RCC 7860 (cell line): ENCODE data around the gene GSTM5.
"Not testable (repeated sequence)": the region's sequence is repeated elsewhere in the genome, so short reads cannot be mapped to it uniquely, and the experiment has no call there.

Experiments
- DNase-seq: peaks from one replicate; pipeline ENCODE4 v3.0.0-alpha.2; 2015; ENCODE audit warnings: low spot score
- FAIRE-seq: peaks from 2 replicates; lab custom pipeline; 2012; peaks lifted over from hg19 to GRCh38; lab: Jason Lieb, UNC

GSTM5 gene

DNA sequence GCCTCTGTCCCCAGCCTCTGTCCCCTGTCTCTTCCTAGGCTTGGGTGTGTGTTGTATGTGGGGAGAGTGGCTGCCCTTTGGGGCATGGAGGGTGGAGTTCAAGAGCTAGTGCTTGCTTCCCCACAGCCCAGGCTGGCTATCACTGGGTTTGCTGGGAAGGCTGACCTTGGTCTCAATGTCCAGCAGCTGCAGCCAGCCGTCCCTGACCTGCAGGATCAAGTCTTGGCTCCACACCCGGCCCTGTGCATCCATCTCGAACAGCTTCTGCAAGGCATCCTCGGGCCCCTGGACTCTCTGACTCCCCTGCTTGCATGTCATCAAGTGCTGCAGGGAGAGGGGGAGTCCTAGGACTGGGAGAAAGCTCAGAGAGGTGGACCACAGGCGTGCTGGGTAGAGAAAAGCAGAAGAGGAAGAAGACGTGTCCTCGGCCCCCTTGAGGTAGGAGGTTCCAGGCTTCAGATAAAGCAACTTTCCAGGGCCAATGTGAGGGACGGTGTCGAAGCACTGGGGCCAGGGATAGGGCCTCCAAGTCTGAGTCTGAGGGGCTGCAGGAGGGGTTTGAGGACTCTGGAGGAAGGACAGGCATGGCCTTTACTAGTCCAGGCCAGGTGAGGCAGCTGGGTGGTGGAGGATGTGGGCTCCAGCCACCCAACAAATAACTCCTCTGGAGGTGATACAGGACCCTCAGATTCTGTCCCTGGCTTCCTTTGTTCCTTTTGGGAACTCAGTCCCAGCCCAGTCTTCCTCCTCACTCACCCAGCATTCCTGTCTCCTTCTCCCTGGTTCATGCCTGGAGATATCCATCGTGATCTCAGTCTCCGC is 47.7 kb downstream of the GSTM5 start:
- no peak for FAIRE-seq
- no peak for DNase-seq

- no peak for DNase-seq
- no peak for FAIRE-seq
Measured at GRCh38 chr1:109760581-109761226, 48.7 kb downstream of the GSTM5 start.

GRCh38 chr1:109761227-109762038 is 49.4 kb downstream of the GSTM5 start:
- FAIRE-seq, result no peak
- no peak for DNase-seq

- no peak for FAIRE-seq
- no peak for DNase-seq
Measured at GRCh38 chr1:109762039-109762585, 50.1 kb downstream of the GSTM5 start.

GRCh38 chr1:109762821-109763645 is 51.0 kb downstream of the GSTM5 start:
- no peak for DNase-seq
- no peak for FAIRE-seq

DNA sequence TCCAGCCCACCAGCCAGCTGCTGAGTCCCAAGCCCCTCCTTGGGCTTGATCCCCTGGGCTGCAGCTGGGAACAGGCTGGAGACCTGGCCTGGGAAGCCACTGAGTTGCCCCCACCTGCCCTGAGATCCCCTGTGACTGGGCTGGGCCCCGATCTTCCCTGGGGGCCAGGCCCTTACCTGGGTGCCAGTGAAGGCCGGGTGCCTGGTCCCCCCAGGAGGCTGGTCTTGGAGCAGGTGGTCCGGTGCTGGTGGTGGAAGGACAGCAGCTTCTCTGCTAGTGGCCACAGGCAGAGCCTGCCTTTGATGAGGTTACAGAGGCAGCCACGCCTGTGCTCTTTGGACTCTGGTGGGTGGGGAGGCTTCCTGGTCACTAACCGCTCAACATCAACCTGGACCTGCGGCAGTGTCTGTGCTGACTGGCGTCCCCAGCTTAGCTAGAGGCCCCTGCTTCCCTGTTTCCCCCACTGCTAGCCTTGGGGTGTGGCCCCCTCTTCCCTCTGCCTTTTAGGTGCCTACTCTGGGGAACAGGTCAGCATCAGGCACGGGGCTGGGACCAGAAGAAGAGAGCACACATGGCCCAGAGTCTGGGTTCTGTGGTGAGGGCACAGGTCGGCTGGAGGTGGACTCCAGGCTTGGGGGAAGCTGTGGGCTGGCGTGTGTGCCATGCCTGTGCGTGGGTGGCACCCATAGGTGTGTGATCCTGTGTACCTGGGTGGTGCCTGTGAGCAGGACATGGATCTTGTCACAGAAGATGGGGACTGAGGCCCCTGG is 51.8 kb downstream of the GSTM5 start, which contains the start of gene EPS8L3:
Gene EPS8L3, minus strand, starts transcription at position 278 of the 770 bp plus-strand sequence. CDS start 2,174 bp downstream, outside the sequence.
- FAIRE-seq, result no peak
- no peak for DNase-seq

GRCh38 chr1:109764561-109765482 is 52.8 kb downstream of the GSTM5 start:
- no peak for FAIRE-seq

DNA sequence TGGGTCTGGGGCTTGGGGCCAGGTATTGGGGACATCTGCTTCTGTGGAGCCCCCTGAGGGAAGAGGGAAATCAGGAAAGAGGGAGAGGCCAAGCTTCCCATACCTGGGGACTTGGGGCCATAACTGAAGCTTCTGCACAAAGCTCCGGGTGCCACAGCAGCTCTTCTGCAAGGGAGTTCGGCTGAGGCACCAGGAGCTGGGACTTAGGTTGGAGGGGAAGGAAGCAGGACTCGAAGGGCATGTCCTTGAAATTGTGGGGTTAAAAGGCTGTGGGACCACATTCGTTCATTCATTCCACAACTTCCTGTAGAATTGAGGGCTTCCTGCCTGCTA is 53.4 kb downstream of the GSTM5 start:
- DNase-seq (no peak), FAIRE-seq (no peak)

More at GRCh38 chr1:109764561-109765482, 52.8 kb downstream of the GSTM5 start:
- no peak for DNase-seq

- DNase-seq, result no peak
- no peak for FAIRE-seq
Measured at GRCh38 chr1:109765896-109766615, 54.0 kb downstream of the GSTM5 start.

DNA sequence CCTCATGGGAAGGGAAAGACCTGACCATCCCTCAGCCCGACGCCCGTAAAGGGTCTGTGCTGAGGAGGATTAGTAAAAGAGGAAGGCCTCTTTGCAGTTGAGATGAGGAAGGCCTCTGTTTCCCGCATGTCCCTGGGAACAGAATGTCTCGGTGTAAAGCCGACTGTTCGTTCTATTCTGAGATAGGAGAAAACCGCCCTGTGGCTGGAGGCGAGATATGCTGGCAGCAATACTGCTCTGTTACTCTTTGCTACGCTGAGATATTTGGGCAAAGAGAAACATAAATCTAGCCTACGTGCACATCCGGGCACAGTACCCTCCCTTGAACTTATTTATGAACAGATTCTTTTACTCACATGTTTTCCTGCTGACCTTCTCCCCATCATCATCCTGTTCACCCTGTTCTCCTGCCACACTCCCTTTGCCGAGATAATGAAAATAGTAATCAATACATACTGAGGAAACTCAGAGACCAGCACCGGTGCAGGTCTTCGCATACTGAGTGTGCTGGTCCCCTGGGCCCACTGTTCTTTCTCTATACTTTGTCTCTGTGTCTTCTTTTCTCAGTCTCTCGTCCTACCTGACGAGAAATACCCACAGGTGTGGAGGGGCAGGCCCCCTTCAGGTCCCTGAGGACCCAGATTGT is 55.1 kb downstream of the GSTM5 start:
- DNase-seq, FAIRE-seq: not testable (repeated sequence)
